MM.1S (cell line): ENCODE results near the gene VWA1.
A peak's percentile ranks its signal among the peaks of the same experiment; 100 is the strongest.

Source experiments
- DNase-seq: peaks from one replicate; pipeline ENCODE4 v3.0.0-alpha.2; 2015
- H2AFZ ChIP-seq: fragments of 300-600 bp; sonication (generic); 2 replicates; pipeline ENCODE4 v1.6.0; 2016; ENCODE audit warnings: antibody characterized with exemption, low read length
- H3F3A ChIP-seq: fragments of 300-600 bp; sonication (generic); 2 replicates; pipeline ENCODE4 v1.6.1; 2016; ENCODE audit warnings: mild to moderate bottlenecking, antibody characterized with exemption, low read length, moderate library complexity, mixed read lengths; ENCODE audit not compliant: insufficient read depth
- H3K27ac ChIP-seq: fragments of 300-600 bp; sonication (generic); 2 replicates; pipeline ENCODE4 v1.5.1; 2016; ENCODE audit warnings: mild to moderate bottlenecking, low read length
- H3K27me3 ChIP-seq: fragments of 300-600 bp; sonication (generic); replicated peaks from 2 replicates; pipeline ENCODE4 v1.6.0; 2016; ENCODE audit warnings: low read length; ENCODE audit not compliant: insufficient read depth
- H3K36me3 ChIP-seq: fragments of 300-600 bp; sonication (generic); replicated peaks from 2 replicates; pipeline ENCODE4 v1.6.1; 2016; ENCODE audit warnings: mild to moderate bottlenecking, low read length, mixed read lengths; ENCODE audit not compliant: insufficient read depth
- H3K4me1 ChIP-seq: fragments of 300-600 bp; sonication (generic); 2 replicates; pipeline ENCODE4 v1.6.1; 2016; ENCODE audit warnings: low read length, mixed read lengths
- H3K4me2 ChIP-seq: fragments of 300-600 bp; sonication (generic); 2 replicates; pipeline ENCODE4 v1.6.0; 2016; ENCODE audit warnings: low read depth, low read length
- H3K4me3 ChIP-seq: fragments of 300-600 bp; sonication (generic); 2 replicates; pipeline ENCODE4 v1.5.1; 2016; ENCODE audit warnings: low read length, mixed read lengths
- H3K79me2 ChIP-seq: fragments of 300-600 bp; sonication (generic); 2 replicates; pipeline ENCODE4 v1.6.1; 2016; ENCODE audit warnings: mixed run types, low read length, mixed read lengths
- H3K9ac ChIP-seq: fragments of 300-600 bp; sonication (generic); 2 replicates; pipeline ENCODE4 v1.6.1; 2016; ENCODE audit warnings: low read length, mixed read lengths
- H3K9me2 ChIP-seq: fragments of 300-600 bp; sonication (generic); replicated peaks from 2 replicates; pipeline ENCODE4 v1.6.1; 2016; ENCODE audit warnings: mild to moderate bottlenecking, low read length, mixed read lengths; ENCODE audit not compliant: insufficient read depth
- H3K9me3 ChIP-seq: fragments of 300-600 bp; sonication (generic); replicated peaks from 2 replicates; pipeline ENCODE4 v1.6.1; 2016; ENCODE audit warnings: mild to moderate bottlenecking, low read length, mixed read lengths; ENCODE audit not compliant: insufficient read depth
- H4K20me1 ChIP-seq: fragments of 300-600 bp; sonication (generic); 2 replicates; pipeline ENCODE4 v1.6.1; 2016; ENCODE audit warnings: mild to moderate bottlenecking, low read length, moderate library complexity, mixed read lengths; ENCODE audit not compliant: insufficient read depth
- CTCF ChIP-seq: fragments of 300-600 bp; sonication (generic); IDR thresholded peaks from 2 replicates; pipeline ENCODE4 v1.5.1; 2016; ENCODE audit warnings: antibody characterized with exemption, low read length, mixed read lengths
- EZH2 ChIP-seq: fragments of 300-600 bp; sonication (generic); optimal IDR thresholded peaks from 2 replicates; pipeline ENCODE3; 2017; ENCODE audit warnings: low read depth, mild to moderate bottlenecking, antibody characterized with exemption, low read length, mixed read lengths
- EZH2phosphoT487 ChIP-seq: fragments of 300-600 bp; sonication (generic); IDR thresholded peaks from 2 replicates; pipeline ENCODE4 v1.6.1; 2018; ENCODE audit warnings: antibody characterized with exemption, low read length

Gene VWA1

GRCh38 chr1:1399872-1400575, 35.5 kb upstream of the VWA1 start:
- H3K9me2 ChIP-seq: no peaks in the 10 kb centered on the region
- no peaks in the 10 kb centered on the region for H3K9me3 ChIP-seq
- DNase-seq: peak; percentile 35
- TF ChIP-seq EZH2phosphoT487 (no peak), CTCF (no peak), EZH2 (no peak)
- no peaks in the 10 kb centered on the region for H4K20me1 ChIP-seq
- H3K79me2 ChIP-seq: peaks cover 82% of the 10 kb centered on the region
- H3K36me3 ChIP-seq: peaks cover 11% of the 10 kb centered on the region
- peak overlapping the region; percentile 95 for H3K9ac ChIP-seq
- H3K4me1 ChIP-seq: peaks cover 14% of the 10 kb centered on the region
- peak overlapping the region; percentile 89 for H3K4me2 ChIP-seq
- H2AFZ ChIP-seq: peak overlapping the region; percentile 83
- peak overlapping the region; percentile 100 for H3K4me3 ChIP-seq
- H3K27me3 ChIP-seq: no peaks in the 10 kb centered on the region
- H3K27ac ChIP-seq: peak overlapping the region; percentile 61; the same call in 1 of the 2 replicates
- H3F3A ChIP-seq: peaks cover 13% of the 10 kb centered on the region

GRCh38 chr1:1400576-1401456, 34.7 kb upstream of the VWA1 start:
- Histone ChIP-seq H3K4me3 (peak overlapping the region; percentile 100), H4K20me1 (no peaks in the 10 kb centered on the region), H3K9ac (peak overlapping the region; percentile 95; the same call in 1 of the 2 replicates), H3K4me1 (peaks cover 14% of the 10 kb centered on the region), H2AFZ (no peak overlapping the region), H3K27ac (no peak overlapping the region), H3K27me3 (no peaks in the 10 kb centered on the region), H3K4me2 (peak overlapping the region; percentile 89), H3K9me2 (no peaks in the 10 kb centered on the region), H3K36me3 (peaks cover 16% of the 10 kb centered on the region), H3F3A (peaks cover 13% of the 10 kb centered on the region), H3K9me3 (no peaks in the 10 kb centered on the region), H3K79me2 (peaks cover 82% of the 10 kb centered on the region)
- no peak for DNase-seq
- TF ChIP-seq EZH2phosphoT487 (no peak), EZH2 (no peak)

GRCh38 chr1:1401457-1402010, 34.0 kb upstream of the VWA1 start:
- DNase-seq: no peak
- H2AFZ ChIP-seq: no peak overlapping the region
- H3K9ac ChIP-seq: no peak overlapping the region
- no peak for TF ChIP-seq EZH2phosphoT487
- TF ChIP-seq CTCF: no peak
- TF ChIP-seq EZH2: no peak
- H3K9me2 ChIP-seq: no peaks in the 10 kb centered on the region
- H3K27ac ChIP-seq: no peak overlapping the region
- no peaks in the 10 kb centered on the region for H3K9me3 ChIP-seq
- H3K4me3 ChIP-seq: no peak overlapping the region
- H4K20me1 ChIP-seq: no peaks in the 10 kb centered on the region
- peaks cover 14% of the 10 kb centered on the region for H3K4me1 ChIP-seq
- H3K79me2 ChIP-seq: peaks cover 85% of the 10 kb centered on the region
- H3K27me3 ChIP-seq: no peaks in the 10 kb centered on the region
- H3K36me3 ChIP-seq: peaks cover 16% of the 10 kb centered on the region
- no peak overlapping the region for H3K4me2 ChIP-seq
- peaks cover 13% of the 10 kb centered on the region for H3F3A ChIP-seq
